Upper lobe of left lung (tissue), 4 donors: ENCODE data around the gene KATNBL1.
"Not testable (repeated sequence)": the region's sequence is repeated elsewhere in the genome, so short reads cannot be mapped to it uniquely, and the experiment has no call there.

ENCODE experiments used
- CTCF ChIP-seq, 6 experiments: fragments of 450-650 bp in 4 of 6; fragments of 200-600 bp in 2 of 6; sonication (generic) in 2 of 6; IDR thresholded peaks; one replicate each; pipeline ENCODE4 v1.5.1; 2016 to 2019; ENCODE audit warnings: antibody characterized with exemption in 6 of 6
- EP300 ChIP-seq, 4 donors: sonication (generic); formaldehyde crosslinking; IDR thresholded peaks; one replicate each; pipeline ENCODE4 v1.5.1; 2017; ENCODE audit warnings: antibody characterized with exemption in 4 of 4, control low read depth in 2 of 4
- POLR2A ChIP-seq, 4 donors: fragments of 450-650 bp; IDR thresholded peaks; one replicate each; pipeline ENCODE4 v1.5.1; 2016 to 2017; ENCODE audit warnings: antibody characterized with exemption in 4 of 4, mild to moderate bottlenecking in 2 of 4
- POLR2AphosphoS5 ChIP-seq, 2 donors: sonication (generic); formaldehyde crosslinking; IDR thresholded peaks; one replicate each; pipeline ENCODE4 v1.5.1; 2017; ENCODE audit warnings: antibody characterized with exemption in 2 of 2

- TF ChIP-seq CTCF, POLR2A, POLR2AphosphoS5, EP300 (IDR thresholded peaks at IDR 0.05): not testable (repeated sequence)
These were observed 43.8 kb downstream of the KATNBL1 start for GRCh38 chr15:34165987-34166573.
